ENCODE results near the gene ATL3.
"Not testable (repeated sequence)": the region's sequence is repeated elsewhere in the genome, so short reads cannot be mapped to it uniquely, and the experiment has no call there.

Gene ATL3

GRCh38 chr11:63671322-63672155 is at the start of gene ATL3:
Gene ATL3 (minus strand): TSS chr11:63671376. CDS start chr11:63671335, 41 bp downstream.
- DNase-seq (ENCODE audit: low spot score) = peak; percentile 93

- DNase-seq (ENCODE audit: low spot score) = no peak
These were observed 49.4 kb upstream of the ATL3 start for GRCh38 chr11:63720611-63721010.

GRCh38 chr11:63719987-63720386 is 48.8 kb upstream of the ATL3 start:
- DNase-seq (ENCODE audit: low spot score) = peak; percentile 69

- no peak for DNase-seq (ENCODE audit: low spot score)
These were observed 47.8 kb upstream of the ATL3 start for GRCh38 chr11:63719001-63719400.

GRCh38 chr11:63716046-63716445 is 44.9 kb upstream of the ATL3 start:
- DNase-seq (ENCODE audit: low spot score) = no peak

- no peak for DNase-seq (ENCODE audit: low spot score)
These were observed 42.6 kb upstream of the ATL3 start for GRCh38 chr11:63713766-63714165.

GRCh38 chr11:63711838-63712237 is 40.7 kb upstream of the ATL3 start:
- no peak for DNase-seq (ENCODE audit: low spot score)

GRCh38 chr11:63710476-63711217 is 39.5 kb upstream of the ATL3 start:
- no peak for DNase-seq (ENCODE audit: low spot score)

GRCh38 chr11:63709336-63709884 is 38.2 kb upstream of the ATL3 start:
- DNase-seq (ENCODE audit: low spot score) = peak; percentile 53

- no peak for DNase-seq (ENCODE audit: low spot score)
These were observed 37.6 kb upstream of the ATL3 start for GRCh38 chr11:63708764-63709163.

- peak; percentile 86 for DNase-seq (ENCODE audit: low spot score)
These were observed 34.4 kb upstream of the ATL3 start for GRCh38 chr11:63705526-63705925.

GRCh38 chr11:63699896-63700295 is 28.7 kb upstream of the ATL3 start:
- no peak for DNase-seq (ENCODE audit: low spot score)

- DNase-seq (ENCODE audit: low spot score) = peak; percentile 58
These were observed 28.0 kb upstream of the ATL3 start for GRCh38 chr11:63698976-63699733.

- DNase-seq (ENCODE audit: low spot score) = no peak
These were observed 23.4 kb upstream of the ATL3 start for GRCh38 chr11:63694596-63694995.

GRCh38 chr11:63687845-63688244 is 16.7 kb upstream of the ATL3 start:
- no peak for DNase-seq (ENCODE audit: low spot score)

- no peak for DNase-seq (ENCODE audit: low spot score)
These were observed 15.8 kb upstream of the ATL3 start for GRCh38 chr11:63686926-63687325.

GRCh38 chr11:63685158-63685721 is 14.1 kb upstream of the ATL3 start:
- DNase-seq (ENCODE audit: low spot score) = not testable (repeated sequence)

- DNase-seq (ENCODE audit: low spot score) = peak; percentile 74
These were observed 12.2 kb upstream of the ATL3 start for GRCh38 chr11:63683133-63683991.

GRCh38 chr11:63682066-63683021 is 11.2 kb upstream of the ATL3 start:
- DNase-seq (ENCODE audit: low spot score) = peak; percentile 73

All from pons (tissue), 1 donor.